HEK293T (cell line): ENCODE measurements around the gene KDELR1.

Experiments used
- ELF4 ChIP-seq: fragments of 450-650 bp; IDR thresholded peaks from 2 replicates; pipeline ENCODE4 v1.6.1; 2017; ENCODE audit warnings: antibody characterized with exemption
- FOXK2 ChIP-seq: fragments of 450-650 bp; IDR thresholded peaks from 2 replicates; pipeline ENCODE4 v1.6.1; 2016; ENCODE audit warnings: mild to moderate bottlenecking
- SP1 ChIP-seq: fragments of 450-650 bp; IDR thresholded peaks from 2 replicates; pipeline ENCODE4 v1.6.1; 2017

GRCh38 chr19:48363810-48364597, 27.3 kb downstream of the KDELR1 start, which contains the start of the genes SYNGR4 and TMEM143:
- TF ChIP-seq SP1 (no peak), FOXK2 (no peak), ELF4 (no peak)
